Measurements from ENCODE around the gene GSTT4. TPM values are rescaled to one million over a fixed set of nuclear protein-coding genes. Genes with fewer than 3 reads are reported as not detected.

GSTT4 gene
- total RNA-seq, 4 donors from 2014 or later = not detected

DNA sequence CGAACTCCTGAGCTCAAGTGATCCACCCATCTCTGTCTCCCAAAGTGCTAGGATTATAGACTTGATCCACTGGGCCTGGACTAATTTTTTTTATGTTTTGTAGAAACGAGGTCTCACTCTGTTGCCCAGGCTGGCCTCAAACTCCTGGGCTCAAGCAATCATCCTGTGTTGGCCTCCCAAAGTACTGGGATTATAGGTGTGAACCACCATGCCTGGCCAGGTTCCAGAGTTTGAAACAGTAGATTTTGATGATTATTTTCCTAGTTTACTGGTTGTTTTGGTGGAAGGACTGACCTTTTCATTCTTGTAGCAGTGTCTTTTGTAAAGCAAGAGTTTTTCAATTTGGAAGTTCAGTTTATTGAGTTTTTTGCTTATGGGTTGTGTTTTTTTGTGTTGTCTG, 20.8 kb upstream of the GSTT4 start:
- DNase-seq (ENCODE audit: low spot score) = no peak
- TF ChIP-seq CTCF (IDR thresholded peaks at IDR 0.05) = no peak
- ATAC-seq (ENCODE audit: low FRiP score) = no peak

DNA sequence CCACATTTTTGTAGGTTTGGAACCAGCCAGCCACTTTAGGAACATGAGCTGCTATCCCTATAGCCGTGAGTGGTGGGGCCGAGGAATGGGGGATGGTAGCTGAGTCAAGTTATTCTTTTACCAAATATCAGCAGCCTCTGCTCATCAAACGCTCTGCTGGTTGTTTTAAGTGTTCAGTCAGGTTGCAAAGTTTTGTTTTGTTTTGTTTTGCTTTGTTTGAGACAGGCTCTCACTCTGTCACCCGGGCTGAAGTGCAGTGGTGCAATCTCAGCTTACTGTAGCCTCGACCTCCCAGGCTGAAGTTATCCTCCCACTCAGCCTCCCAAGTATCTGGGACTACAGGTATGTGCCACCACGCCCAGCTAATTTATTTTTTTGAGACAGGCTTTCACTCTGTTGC, 20.2 kb upstream of the GSTT4 start:
- DNase-seq (ENCODE audit: low spot score) (no peak), ATAC-seq (ENCODE audit: low FRiP score) (no peak)
- TF ChIP-seq CTCF (IDR thresholded peaks at IDR 0.05) = no peak

GRCh38 chr22:24024354-24024753, 19.1 kb upstream of the GSTT4 start:
- DNase-seq (ENCODE audit: low spot score) (no peak), ATAC-seq (ENCODE audit: low FRiP score) (no peak)
- TF ChIP-seq CTCF (IDR thresholded peaks at IDR 0.05) = no peak

DNA sequence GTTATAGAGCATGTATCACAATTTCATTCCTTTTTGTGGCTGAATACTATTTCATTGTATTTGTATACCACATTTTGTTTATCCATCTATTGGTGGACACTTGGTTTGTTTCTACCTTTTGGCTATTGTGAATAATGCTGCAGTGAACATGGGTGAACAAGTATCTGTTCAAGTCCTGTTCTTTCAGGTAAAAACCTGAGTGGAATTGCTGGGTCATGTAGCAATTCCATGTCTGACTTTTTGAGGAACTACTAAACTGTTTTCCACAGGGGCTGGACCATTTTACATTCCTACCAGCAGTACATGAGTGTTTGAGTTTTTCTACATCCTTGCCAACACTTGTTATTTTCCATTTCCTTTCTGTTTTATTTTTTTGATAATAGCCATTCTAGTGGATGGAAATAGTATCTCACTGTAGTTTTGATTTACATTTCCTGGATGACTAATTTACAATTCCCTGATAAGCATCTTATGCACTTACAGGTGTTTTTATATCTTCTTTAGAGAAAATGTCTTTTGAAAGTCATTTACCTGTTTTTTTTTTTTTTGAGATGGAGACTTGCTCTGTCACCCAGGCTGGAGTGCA, 18.0 kb upstream of the GSTT4 start:
- TF ChIP-seq CTCF (IDR thresholded peaks at IDR 0.05) = no peak
- no peak for ATAC-seq (ENCODE audit: low FRiP score)
- no peak for DNase-seq (ENCODE audit: low spot score)

DNA sequence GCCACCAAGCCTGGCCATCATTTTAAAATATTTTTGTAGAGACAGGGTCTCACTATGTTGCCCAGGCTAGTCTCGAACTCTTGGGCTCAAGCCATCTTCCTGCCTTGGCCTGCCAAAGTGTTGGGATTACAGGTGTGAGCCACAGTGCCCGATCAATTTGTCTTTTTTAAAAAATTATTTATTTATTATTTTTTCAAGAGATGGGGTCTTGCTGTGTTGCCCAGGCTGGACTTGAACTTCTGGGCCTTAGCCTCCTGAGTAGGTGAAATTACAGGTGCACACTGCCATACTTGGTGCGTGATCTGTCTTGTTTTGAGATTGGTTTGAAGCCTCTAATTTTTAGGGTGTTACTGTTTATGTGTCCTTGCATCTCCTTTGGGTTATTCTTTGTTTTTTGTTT, 16.1 kb upstream of the GSTT4 start:
- no peak for TF ChIP-seq CTCF (IDR thresholded peaks at IDR 0.05)
- ATAC-seq (ENCODE audit: low FRiP score) (no peak), DNase-seq (ENCODE audit: low spot score) (no peak)

GRCh38 chr22:24016156-24016555, 10.9 kb upstream of the GSTT4 start:
- no peak for ATAC-seq (ENCODE audit: low FRiP score)
- no peak for TF ChIP-seq CTCF (IDR thresholded peaks at IDR 0.05)
- DNase-seq (ENCODE audit: low spot score) = no peak

GRCh38 chr22:24011735-24012068, 6.4 kb upstream of the GSTT4 start:
- no peak for TF ChIP-seq CTCF (IDR thresholded peaks at IDR 0.05)
- peak; percentile 6 for ATAC-seq (ENCODE audit: low FRiP score)

More at GRCh38 chr22:24011735-24012068, 6.4 kb upstream of the GSTT4 start:
- DNase-seq (ENCODE audit: low spot score) = no peak

Data from omental fat pad (tissue), 4 donors.